NCI-H187 treated with DMSO at 0.1 percent for 48 hours (cell line): ENCODE results near the gene CERK.
"Not testable (repeated sequence)": the region's sequence is repeated elsewhere in the genome, so short reads cannot be mapped to it uniquely, and the experiment has no call there.

ENCODE experiments used
- DNase-seq: peaks from one replicate; lab custom pipeline; 2025; lab: John Stamatoyannopoulos, UW

CERK gene, protein sequence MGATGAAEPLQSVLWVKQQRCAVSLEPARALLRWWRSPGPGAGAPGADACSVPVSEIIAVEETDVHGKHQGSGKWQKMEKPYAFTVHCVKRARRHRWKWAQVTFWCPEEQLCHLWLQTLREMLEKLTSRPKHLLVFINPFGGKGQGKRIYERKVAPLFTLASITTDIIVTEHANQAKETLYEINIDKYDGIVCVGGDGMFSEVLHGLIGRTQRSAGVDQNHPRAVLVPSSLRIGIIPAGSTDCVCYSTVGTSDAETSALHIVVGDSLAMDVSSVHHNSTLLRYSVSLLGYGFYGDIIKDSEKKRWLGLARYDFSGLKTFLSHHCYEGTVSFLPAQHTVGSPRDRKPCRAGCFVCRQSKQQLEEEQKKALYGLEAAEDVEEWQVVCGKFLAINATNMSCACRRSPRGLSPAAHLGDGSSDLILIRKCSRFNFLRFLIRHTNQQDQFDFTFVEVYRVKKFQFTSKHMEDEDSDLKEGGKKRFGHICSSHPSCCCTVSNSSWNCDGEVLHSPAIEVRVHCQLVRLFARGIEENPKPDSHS

DNA sequence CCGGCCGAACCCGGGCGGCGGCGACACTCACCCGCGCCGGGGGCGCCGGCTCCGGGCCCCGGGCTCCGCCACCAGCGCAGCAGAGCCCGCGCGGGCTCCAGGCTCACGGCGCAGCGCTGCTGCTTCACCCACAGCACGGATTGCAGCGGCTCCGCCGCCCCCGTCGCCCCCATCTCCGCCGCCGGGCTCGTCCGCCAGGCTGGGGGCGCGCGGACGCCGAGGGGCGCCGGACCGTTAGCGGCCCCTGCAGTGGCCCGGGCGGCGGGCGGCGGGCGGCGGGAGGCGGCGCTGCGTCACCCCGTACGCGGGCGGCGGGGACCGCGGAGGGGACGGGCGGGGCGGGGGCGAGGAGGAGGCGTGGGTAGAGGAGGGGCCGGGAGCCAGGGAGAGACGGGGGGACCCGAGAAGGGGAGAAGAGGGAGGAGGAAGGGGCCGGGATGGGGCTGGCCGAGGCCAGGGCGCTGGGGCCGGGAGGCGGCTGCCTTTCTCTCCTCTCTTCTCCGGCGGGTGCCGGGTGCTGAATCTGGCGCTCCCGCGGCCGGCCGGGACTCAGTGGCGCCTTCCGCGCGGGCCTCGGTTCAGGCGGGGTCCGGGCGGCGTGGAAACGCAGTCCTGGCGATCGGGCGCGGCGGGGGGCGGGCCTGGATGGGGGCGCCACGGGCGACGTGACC, at the start of gene CERK:
Gene CERK (minus strand): TSS at position 277 of the 671 bp plus-strand sequence. CDS start 104 bp downstream, at position 173.
- DNase-seq: no peak

DNA sequence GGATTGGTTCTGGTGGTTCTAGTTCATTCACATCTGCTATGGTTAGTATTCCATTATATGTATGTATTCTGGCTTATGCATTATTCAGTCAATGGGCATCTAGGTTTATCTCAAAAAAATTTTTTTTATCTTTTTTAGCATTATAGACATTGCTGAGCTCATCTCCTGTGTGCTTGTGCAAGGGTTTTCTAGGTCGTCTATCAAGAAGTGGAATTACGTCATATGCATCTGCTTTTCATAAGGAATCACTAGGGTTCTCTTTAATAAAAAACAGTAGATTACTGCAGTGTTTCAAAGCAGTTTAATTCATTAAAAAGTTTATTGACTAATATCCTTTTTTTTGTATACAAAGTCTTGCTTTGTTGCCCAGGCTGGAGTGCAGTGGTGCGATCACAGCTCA, 45.7 kb upstream of the CERK start:
- DNase-seq: no peak

DNA sequence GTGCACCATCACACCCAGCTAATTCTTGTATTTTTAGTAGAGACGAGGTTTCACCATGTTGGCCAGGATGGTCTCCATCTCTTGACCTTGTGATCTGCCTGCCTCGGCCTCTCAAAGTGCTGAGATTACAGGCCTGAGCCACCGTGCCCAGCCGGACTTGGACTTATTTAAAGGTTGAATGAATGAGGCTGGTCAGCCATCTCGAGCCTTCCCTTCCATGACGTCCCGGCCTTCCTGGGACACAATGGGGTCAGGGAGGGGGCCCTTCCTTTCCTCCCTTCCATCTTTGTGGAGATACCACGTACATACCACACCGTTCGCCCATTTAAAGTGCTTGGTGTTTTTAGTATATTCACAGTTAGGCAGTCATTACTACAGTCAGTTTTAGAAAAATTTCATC, 44.1 kb upstream of the CERK start:
- DNase-seq: not testable (repeated sequence)

DNA sequence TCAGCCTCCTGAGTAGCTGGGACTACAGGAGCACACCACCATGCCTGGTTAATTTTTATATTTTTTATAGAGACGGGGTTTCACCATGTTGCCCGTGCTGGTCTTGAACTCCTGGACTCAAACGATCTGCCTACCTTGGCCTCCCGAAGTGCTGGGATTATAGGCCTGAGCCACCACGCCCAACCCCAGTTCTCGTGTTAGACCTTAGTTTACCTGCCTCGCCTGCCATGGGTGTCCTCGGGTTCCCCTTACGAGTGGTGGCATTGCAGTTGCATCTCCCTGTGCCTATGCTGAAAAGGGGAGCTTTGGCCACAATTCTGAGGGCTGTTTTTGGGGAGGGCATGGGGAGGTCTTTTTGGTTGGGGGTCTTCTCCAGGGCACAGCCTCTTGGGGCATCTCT, 43.2 kb upstream of the CERK start:
- DNase-seq: no peak

DNA sequence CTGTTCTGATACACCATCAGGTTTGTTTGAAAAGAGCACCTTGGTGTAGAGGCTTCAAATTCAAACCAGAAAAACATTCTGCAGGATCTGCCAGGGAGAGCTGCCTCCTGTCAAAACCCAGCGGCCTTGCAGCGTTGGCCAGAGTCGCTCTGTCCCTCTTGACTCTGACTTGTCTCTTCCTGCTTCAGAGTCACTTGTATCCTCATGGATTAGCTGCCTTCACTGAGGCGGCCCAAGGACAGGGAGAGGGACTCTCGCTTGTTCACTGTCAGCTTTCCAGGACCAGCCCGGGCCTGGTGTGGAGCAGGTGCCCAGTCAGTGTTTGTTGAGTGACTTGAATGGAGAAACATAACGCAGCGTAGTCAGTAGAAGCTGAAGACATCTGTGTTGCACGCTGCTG, 42.4 kb upstream of the CERK start:
- DNase-seq: no peak

DNA sequence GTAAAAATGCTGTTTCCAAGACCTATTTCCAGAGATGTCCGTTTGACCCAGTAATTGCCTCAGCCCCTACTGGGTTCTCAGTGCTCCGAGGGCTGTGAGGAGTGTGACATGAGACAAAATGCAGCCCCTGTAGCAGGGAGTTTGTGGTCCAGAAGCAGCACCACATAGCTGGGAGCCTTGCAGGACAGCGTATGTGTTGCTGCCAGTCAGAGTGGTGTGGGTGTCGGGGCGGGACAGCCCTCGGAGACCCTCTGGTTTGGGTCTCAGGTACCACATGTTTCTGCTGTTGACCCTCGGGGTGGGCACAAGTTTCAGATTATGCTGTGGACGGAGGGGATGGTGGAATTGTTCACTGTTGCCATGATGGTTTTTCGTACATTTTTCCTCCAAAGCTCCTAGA, 41.6 kb upstream of the CERK start:
- DNase-seq: no peak

DNA sequence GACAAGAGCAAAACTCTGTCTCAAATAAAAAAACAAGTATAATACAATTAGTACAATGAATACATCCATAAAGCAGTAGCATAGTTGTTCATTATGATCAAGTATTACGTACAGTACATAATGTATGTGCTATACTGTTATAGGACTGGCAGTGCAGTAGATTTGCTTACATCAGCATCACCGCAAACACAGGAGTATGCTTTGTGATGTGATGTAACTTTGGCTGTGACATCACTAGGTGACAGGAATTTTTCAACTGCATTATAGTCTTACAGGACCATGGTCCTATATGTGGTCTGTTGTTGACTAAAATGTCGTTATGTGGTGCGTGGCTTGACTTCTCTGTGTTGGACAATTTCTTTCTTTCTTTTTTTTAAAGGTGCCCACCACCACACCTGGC, 41.0 kb upstream of the CERK start:
- DNase-seq: no peak

DNA sequence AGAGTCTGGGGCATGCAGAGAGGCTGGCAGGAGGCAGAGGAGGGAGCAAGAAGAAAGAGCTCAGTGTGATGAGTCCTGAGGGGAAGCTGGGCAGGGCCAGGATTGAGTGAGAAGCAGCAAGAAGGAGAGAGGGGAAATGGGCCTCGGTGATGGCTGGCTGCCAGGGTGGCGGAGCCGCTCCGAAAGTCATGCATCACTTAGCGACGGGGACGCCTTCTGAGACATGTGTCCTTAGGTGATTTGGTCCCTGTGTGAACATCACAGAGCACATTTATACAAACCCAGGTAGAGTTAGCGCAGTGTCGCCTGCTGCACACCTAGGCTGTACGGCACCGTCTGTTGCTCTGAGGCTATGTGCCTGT, 39.5 kb upstream of the CERK start:
- no peak for DNase-seq

DNA sequence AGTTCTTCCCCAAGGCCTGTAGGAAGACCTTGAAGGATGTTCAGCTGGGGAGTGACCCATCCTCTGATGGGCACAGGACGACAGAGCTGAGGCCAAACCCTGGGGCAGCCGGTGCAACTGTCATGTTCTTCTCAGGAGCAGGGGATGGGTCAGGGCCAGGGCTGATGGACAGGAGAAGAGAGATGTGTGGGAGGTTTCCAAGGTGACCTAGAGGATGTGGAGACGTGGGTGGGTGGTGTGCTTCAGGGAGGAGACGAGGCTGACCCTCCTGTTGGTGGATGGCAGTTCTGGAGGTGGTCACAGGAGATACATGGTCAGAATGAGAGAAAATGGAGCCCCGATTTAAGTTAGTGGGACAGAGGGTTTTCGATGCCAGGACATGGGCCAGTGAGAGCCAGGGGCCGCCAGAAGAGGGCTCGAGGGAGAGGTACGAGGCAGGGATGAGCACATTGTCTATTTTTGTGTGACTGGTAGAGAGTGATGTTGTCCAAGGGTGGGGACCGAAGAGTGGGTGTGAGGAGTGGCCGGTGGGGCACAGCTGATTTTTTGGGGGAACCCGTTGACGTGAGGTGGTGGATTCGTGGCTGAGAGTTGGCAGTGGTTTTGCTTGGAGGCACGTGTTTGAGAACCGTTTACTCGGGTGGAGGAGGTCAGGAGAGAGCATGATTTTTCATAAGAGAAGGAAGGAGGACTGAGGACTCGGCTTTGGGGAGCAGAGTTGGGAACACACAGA, 39.0 kb upstream of the CERK start:
- no peak for DNase-seq

DNA sequence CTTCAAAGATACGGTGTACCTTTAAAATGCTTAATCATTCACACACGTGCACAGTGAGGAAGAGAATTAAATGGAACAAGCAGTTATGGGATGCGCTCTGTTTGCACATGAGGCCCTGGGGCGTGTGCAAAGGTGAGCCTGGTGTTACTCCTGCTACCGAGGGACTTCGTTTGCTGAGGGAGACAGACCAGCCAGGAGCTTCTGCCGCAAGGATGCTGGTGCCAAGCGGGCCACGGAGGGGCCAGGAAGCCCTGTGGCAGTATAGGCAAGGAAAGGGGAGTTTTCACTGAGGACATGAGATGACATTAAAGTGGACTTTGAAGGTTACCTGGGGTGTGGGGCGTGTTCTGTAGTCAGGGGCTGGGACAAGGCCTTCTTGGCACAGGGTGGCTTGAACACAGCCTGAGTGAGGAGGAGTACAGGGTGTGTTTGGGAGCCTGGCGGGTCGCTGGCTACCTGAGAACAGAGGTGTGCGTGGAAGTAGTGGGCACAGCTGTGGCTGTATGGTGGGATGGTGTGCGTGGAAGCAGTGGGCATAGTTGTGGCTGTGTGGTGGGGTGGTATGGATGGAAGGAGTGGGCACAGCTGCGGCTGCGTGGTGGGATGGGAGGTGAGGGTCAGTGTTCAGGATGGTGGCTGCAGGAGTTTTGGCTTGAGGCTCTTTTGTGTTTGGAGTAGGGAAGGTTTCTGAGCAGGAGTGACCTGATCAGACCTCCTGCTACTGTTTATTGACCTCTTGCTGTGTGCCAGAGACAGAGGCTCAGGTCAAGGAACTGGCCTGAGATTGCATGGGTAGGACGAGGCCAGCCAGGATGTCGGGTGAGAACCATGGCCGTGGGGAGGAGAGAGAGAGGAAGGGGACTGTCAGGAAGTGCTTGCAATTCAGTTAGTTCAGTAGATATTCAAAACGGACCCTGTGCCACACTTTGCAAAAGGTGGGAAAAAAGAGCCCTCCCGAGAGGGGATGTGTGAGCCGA, 38.1 kb upstream of the CERK start:
- no peak for DNase-seq

DNA sequence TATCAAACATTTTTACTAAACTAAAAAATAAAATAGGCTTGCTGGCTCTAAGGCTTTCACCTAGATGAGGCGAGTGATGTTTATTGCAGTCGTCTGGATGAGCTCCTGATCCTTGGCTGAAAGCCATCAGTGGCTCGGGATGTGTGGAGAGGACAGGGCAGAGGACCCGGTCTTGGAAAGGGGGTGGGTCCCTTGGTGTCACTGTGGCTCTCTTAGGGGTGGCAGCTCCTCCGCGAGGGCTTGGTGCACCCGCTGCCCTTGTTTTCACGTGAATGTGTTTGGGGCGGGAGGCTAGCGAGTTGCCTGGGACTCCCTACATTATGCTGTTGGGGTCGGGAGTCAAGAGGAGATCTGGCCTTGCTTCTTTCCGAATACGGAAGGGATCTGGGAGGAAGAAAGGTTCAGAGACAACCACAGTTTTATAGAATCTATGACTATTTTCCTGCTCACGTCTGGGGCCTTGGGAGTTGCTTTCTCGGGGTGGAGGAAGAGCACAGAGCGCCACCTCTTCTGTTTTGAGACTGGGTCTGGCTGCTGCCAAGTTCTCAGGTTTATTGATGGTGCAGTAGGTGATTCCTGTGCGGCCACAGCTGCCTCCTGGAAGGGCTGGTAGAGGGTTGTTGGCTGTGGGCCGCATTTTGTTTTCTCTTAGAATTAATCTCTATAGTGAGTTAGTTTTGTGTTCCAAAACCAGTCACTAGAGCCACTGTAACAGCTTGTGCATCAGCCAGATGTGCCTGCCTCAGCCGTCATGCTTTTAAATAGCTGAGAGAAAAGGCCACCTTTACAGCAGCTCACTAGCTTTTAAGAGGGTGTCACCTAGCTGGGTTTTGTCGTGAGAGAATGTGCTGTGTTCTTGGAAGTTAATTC, 37.2 kb upstream of the CERK start:
- DNase-seq: no peak

DNA sequence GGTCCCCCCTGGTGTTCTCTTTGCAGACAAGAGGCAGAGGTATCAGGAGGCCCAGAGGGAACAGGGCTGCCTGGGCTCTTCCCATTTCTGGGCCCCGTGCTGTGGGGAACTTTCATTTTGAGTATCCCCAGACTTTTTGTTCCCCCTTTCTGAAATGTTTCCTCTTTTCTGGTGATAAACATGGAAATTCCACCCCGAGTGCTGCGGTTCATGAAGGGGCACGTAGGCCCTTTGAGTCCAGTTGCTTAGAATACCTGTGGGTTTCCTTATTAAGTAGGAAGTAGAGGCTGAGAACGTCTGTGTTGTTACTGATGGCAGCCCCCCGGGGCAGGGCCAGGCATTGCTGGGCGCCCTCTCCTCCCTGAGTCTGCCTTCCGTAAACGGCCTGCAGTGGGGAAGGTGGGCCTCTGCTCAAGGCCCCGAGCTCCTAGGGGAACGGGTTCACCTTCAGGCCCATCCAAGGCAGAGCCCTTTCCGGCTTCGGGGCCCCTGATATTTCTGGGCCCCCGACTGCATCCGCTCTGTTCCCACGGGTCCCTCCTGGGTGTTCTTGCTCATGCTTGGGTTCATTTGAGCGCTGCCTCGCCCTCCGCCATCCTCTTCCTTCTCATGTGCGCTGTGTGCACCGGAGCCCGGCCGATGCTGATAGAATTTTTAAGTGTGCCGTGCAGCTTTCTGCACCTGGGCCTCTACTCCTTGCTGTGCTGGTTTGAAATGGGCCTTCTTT, 36.4 kb upstream of the CERK start:
- no peak for DNase-seq

DNA sequence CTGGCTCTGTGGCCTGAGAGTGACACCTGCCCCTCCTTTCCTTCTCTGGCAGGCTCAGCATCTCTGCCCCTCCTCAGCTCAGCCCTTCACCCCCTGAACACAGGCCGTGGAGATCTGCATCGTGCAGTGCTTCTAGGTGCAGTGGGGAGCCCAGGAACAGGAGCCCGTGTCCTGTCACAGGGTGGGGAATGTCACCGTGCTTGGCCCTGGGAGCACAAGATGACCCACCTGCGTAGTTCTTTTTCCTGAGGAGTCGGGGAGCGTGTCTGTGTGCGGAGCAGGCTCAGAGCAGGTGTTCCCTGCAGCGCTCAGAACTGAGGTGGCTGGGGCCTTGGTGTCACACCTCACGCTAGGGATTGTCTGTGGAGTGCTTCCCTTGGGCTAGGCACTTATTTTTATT, 35.0 kb upstream of the CERK start:
- DNase-seq: no peak

DNA sequence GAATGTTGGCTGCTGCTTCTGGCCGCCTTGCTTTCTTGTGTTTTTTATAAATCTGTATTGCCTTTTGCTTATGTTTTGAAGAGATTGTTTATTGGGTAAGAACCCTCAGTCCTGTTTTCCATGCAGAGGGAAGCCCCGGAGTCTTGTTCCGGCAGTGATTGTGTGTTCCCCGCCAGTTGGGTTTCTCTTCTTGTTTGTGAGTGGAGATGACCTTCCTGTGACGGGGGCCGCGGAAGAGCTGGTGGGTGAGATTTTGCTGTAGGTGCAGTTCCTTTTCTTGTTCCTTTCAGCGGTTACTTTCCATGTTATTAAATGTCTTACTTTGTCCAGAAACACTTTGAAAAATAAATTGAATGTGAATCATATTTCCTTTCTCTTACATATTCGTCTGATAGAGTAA, 32.7 kb upstream of the CERK start:
- no peak for DNase-seq

DNA sequence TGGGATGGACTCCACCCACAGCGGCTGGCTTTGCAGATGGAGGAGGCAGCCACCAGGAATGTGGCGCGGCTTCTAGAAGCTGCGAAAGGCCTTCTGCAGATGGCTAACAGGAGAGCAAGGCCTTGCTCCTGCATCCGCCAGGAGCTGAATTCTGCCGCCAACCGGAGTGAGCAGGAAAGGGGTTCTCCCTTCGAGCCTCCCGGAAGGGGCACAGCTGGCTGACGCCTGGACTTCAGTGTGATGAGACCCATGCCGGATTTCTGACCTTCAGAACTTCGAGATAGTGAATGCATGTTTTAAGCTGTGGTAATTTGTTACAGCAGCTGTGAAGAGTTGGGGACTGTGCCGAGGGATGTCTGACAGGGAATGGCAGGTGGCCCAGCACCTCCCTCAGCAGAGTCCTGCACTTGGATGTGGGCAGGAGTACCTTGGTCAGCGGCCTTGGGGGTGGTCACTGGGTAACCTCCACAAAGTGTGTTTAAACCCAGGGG, 32.1 kb upstream of the CERK start:
- no peak for DNase-seq

DNA sequence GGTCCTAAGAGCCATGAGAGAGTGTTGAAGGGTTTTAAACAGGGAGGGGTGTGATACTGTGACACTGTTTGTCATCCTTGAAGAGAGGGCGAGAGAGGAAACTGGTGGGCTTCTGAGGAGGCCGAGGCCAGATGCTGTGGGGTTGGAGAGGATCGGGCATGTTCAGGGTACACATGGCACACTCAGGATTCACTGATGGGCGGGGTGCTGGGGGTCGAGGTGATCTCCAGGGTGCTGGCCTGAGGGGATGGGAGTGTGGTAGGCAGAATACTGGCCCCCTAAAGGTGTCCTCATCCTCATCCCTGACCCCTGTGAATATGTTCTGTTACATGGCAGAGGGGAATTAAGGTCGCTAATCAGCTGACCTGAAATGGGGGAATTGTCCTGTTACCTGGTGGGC, 31.7 kb upstream of the CERK start:
- no peak for DNase-seq

DNA sequence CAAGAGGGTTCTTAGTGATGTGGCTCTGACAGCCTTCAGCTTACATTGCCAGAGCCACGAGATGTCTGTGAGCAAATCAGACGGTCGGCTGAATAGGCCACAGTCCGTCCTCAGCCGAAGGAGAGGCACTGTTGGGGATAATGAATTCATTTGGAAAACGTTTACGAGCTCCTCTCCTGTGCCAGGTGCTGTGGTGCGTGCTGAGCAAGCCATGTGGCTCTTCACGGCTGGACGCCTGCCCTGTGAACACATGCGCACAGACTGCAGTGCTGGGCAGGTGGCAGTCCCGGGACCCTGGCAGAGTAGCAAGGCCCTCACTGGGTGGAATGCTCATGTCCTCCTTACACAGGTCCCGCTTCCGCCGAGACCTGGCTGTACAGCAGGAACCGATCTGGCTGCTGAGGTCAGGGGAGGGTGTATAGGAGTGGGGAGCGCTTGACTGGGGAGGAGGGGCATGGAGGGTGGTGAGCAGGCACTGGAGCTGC, 31.2 kb upstream of the CERK start:
- no peak for DNase-seq

DNA sequence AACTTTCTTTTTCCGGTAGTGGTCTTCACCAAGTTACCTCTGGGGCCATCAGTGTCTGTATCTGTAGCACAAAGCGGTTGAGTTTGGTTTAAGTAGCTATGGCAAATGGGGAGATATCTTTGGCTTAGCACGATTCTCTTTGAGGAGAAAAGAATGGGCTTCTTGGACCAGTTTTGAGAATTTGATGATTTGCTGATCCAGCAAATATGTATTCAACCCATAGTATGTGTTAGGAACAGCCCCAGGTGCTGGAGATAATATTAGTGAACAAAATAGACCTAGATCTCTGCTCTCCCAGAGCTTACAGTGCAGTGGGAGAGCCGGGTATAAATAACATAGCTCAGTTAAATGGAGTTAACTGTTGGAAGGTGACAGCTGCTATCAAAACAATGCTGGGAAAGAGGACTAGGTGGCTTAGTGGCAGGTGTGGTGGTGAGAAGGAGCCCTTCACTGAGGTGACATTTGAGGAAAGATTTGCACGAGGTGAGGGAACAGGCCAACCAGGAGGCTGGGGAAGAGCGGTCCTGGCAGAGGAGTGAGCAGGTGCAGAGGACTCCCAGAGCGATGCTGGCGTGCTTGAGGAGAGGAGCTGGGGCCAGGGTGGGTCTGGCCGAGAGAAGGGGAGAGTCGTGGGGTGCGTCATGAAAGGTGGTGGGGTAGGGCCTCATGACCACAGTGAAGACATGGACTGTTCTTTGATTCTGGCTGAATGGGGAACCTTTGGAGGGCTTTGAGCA, 29.4 kb upstream of the CERK start:
- no peak for DNase-seq

DNA sequence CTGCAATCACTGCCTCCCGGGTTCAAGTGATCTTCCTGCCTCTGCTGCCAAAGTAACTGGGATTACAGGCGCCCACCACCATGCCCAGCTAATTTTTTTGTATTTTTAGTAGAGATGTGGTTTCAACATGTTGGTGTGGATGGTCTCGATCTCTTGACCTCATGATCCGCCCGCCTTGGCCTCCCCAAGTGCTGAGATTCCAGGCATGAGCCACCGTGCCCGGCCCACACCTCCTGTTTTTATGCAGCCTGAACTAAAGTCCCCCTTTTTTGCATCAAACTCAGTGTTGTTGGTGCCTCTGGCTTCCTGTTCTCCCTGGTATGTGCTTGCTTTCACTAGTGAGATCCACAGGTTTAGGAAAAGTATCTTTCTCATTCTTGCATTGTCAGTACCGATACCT, 28.6 kb upstream of the CERK start:
- no peak for DNase-seq
